ENCODE data around the gene DOC2B. TPM values are rescaled to one million over a fixed set of nuclear protein-coding genes. Genes with fewer than 3 reads are reported as not detected.

DOC2B gene
- polyA plus RNA-seq, 1 of the 3 experiments (the other 2 are of a cell fraction), result 0.16 TPM

GRCh38 chr17:229709-230394, 48.4 kb upstream of the DOC2B start:
- no peak overlapping the region for H3K27ac ChIP-seq (ENCODE audit: low read depth in 2 of 2, low read length in 1 of 2)
- CTCF ChIA-PET, result no interaction called here

More at GRCh38 chr17:229709-230394, 48.4 kb upstream of the DOC2B start:
- Histone ChIP-seq H3K79me2 (ENCODE audit: insufficient read depth) (no peaks in the 10 kb centered on the region), H3F3A (replicated peaks; ENCODE audit: insufficient read depth) (no peaks in the 10 kb centered on the region), H3K9me3 (no peaks in the 10 kb centered on the region), H4K20me1 (ENCODE audit: insufficient read depth) (no peaks in the 10 kb centered on the region), H3K36me3 (replicated peaks in 1 of 2; ENCODE audit: control insufficient read depth in 1 of 2, insufficient read depth in 2 of 2, low read length in 1 of 2) (no peaks in the 10 kb centered on the region), H3K4me3 (ENCODE audit: low read depth in 2 of 2, low read length in 1 of 2) (no peak overlapping the region), H2AFZ (ENCODE audit: low read depth) (no peak overlapping the region), H3K9ac (no peak overlapping the region), H3K9me2 (no peaks in the 10 kb centered on the region), H3K4me2 (0 out of 2 replicates have a peak overlapping the region, but pooled peaks have one; percentile 26), H3K4me1 (ENCODE audit: control insufficient read depth in 1 of 2, insufficient read depth in 2 of 2, low read depth in 1 of 2, low read length in 1 of 2) (peaks cover 7 to 10% of the 10 kb centered on the region in 2 experiments; a peak in 2 of 4 replicates), H3K27me3 (ENCODE audit: insufficient read depth) (no peaks in the 10 kb centered on the region)
- POLR2A ChIA-PET, result no interaction called here
- 58% methylated on average over 15 of the region's 15 CpGs for WGBS (ENCODE audit: low lambda C conversion rate)
- no peak for TF ChIP-seq TEAD4 (IDR thresholded peaks at IDR 0.05; ENCODE audit: borderline replicate concordance, insufficient read depth)
- TF ChIP-seq ELF1 (IDR thresholded peaks at IDR 0.05), result no peak
- no peak for TF ChIP-seq IRF3 (IDR thresholded peaks at IDR 0.05; ENCODE audit: low read depth, low read length)
- TF ChIP-seq FOXJ3 (CRISPR knock-in tag; IDR thresholded peaks at IDR 0.05), result no peak
- TF ChIP-seq SMC3 (IDR thresholded peaks at IDR 0.05; ENCODE audit: low read depth, low read length), result no peak
- no peak for TF ChIP-seq RAD21 (IDR thresholded peaks at IDR 0.05; ENCODE audit: low read length)
- no peak for TF ChIP-seq ZBTB33 (IDR thresholded peaks at IDR 0.05; ENCODE audit: borderline replicate concordance, low read depth)
- TF ChIP-seq NRF1 (IDR thresholded peaks at IDR 0.05; ENCODE audit: low read depth, low read length), result no peak
- no peak for TF ChIP-seq YY1 (IDR thresholded peaks at IDR 0.05; ENCODE audit: low read depth)
- no peak for TF ChIP-seq TAF1 (IDR thresholded peaks at IDR 0.05; ENCODE audit: borderline replicate concordance, low read depth, low read length)
- TF ChIP-seq TCF12 (IDR thresholded peaks at IDR 0.05), result no peak
- no peak for TF ChIP-seq PBX3 (IDR thresholded peaks at IDR 0.05)
- no peak for TF ChIP-seq POLR2AphosphoS5 (IDR thresholded peaks at IDR 0.05; ENCODE audit: low read depth, low read length)
- TF ChIP-seq NFIC (IDR thresholded peaks at IDR 0.05; ENCODE audit: borderline replicate concordance), result no peak
- no peak for TF ChIP-seq GABPA (IDR thresholded peaks at IDR 0.05; ENCODE audit: low read depth)
- no peak for TF ChIP-seq MAX (IDR thresholded peaks at IDR 0.05; ENCODE audit: low read depth)
- TF ChIP-seq USF1 (IDR thresholded peaks at IDR 0.05; ENCODE audit: borderline replicate concordance, low read depth), result no peak
- no peak for TF ChIP-seq USF2 (IDR thresholded peaks at IDR 0.05; ENCODE audit: borderline replicate concordance, low read depth, low read length)
- no peak for TF ChIP-seq RXRA (IDR thresholded peaks at IDR 0.05; ENCODE audit: borderline replicate concordance, low read depth)
- DNase-seq, result no peak
